HEK293T (cell line): ENCODE measurements around the gene GTF3C6.
"Not testable (repeated sequence)": the region's sequence is repeated elsewhere in the genome, so short reads cannot be mapped to it uniquely, and the experiment has no call there.

Experiments used
- CTCF ChIA-PET: fragments of 350-600 bp; formaldehyde crosslinking; extraction: SDS; loops from one replicate; lab custom pipeline; 2021; ENCODE audit warnings: antibody characterized with exemption, inconsistent platforms; lab: Yijun Ruan, JAX
- POLR2A ChIA-PET: fragments of 350-600 bp; formaldehyde crosslinking; extraction: SDS; loops from one replicate; lab custom pipeline; 2020; ENCODE audit warnings: antibody characterized with exemption, inconsistent platforms; lab: Yijun Ruan, JAX
- DNase-seq: peaks from one replicate; pipeline ENCODE4 v3.0.0; 2012; ENCODE audit warnings: mixed read lengths; ENCODE audit errors: extremely low spot score
- ARNT ChIP-seq: fragments of 450-650 bp; IDR thresholded peaks from 2 replicates; pipeline ENCODE4 v1.6.1; 2017; ENCODE audit warnings: mild to moderate bottlenecking
- BHLHE40 ChIP-seq: fragments of 450-650 bp; IDR thresholded peaks from 2 replicates; pipeline ENCODE4 v1.6.1; 2016; ENCODE audit warnings: mild to moderate bottlenecking, moderate library complexity, borderline replicate concordance
- CTBP1 ChIP-seq: fragments of 450-650 bp; IDR thresholded peaks from 2 replicates; pipeline ENCODE4 v1.6.1; 2016; ENCODE audit warnings: borderline replicate concordance
- ELF4 ChIP-seq: fragments of 450-650 bp; IDR thresholded peaks from 2 replicates; pipeline ENCODE4 v1.6.1; 2017; ENCODE audit warnings: antibody characterized with exemption
- FOXA1 ChIP-seq: fragments of 450-650 bp; IDR thresholded peaks from 2 replicates; pipeline ENCODE4 v1.6.1; 2016; ENCODE audit warnings: mild to moderate bottlenecking
- FOXK2 ChIP-seq: fragments of 450-650 bp; IDR thresholded peaks from 2 replicates; pipeline ENCODE4 v1.6.1; 2016; ENCODE audit warnings: mild to moderate bottlenecking
- FOXM1 ChIP-seq: fragments of 450-650 bp; IDR thresholded peaks from 2 replicates; pipeline ENCODE4 v1.6.1; 2017; ENCODE audit warnings: mild to moderate bottlenecking, borderline replicate concordance
- HDGF ChIP-seq: fragments of 450-650 bp; IDR thresholded peaks from 2 replicates; pipeline ENCODE4 v1.6.1; 2017; ENCODE audit warnings: antibody characterized with exemption, borderline replicate concordance
- L3MBTL2 ChIP-seq: fragments of 450-650 bp; conservative IDR thresholded peaks from 2 replicates; pipeline ENCODE4 v1.6.1; 2016; ENCODE audit warnings: mild to moderate bottlenecking
- LEF1 ChIP-seq: fragments of 450-650 bp; IDR thresholded peaks from 2 replicates; pipeline ENCODE4 v1.6.1; 2017; ENCODE audit warnings: mild to moderate bottlenecking, borderline replicate concordance
- NFRKB ChIP-seq: fragments of 450-650 bp; IDR thresholded peaks from 2 replicates; pipeline ENCODE4 v1.6.1; 2016; ENCODE audit warnings: mild to moderate bottlenecking, moderate library complexity
- PKNOX1 ChIP-seq: fragments of 450-650 bp; IDR thresholded peaks from 2 replicates; pipeline ENCODE4 v1.6.1; 2016
- SP1 ChIP-seq: fragments of 450-650 bp; IDR thresholded peaks from 2 replicates; pipeline ENCODE4 v1.6.1; 2017
- SUZ12 ChIP-seq: fragments of 450-650 bp; IDR thresholded peaks from 2 replicates; pipeline ENCODE4 v1.6.1; 2016; ENCODE audit warnings: mild to moderate bottlenecking
- TARDBP ChIP-seq: fragments of 450-650 bp; IDR thresholded peaks from 2 replicates; pipeline ENCODE4 v1.6.1; 2016
- ZNF384 ChIP-seq: fragments of 450-650 bp; IDR thresholded peaks from 2 replicates; pipeline ENCODE4 v1.6.1; 2016

The GTF3C6 gene

GRCh38 chr6:110996691-110997090 lies 38.2 kb downstream of the GTF3C6 start:
- POLR2A ChIA-PET: no interaction called here
- TF ChIP-seq LEF1 (no peak), NFRKB (no peak), FOXK2 (no peak), ARNT (no peak), PKNOX1 (no peak), FOXM1 (no peak), L3MBTL2 (no peak), SUZ12 (no peak), BHLHE40 (no peak), ELF4 (no peak), HDGF (no peak), CTBP1 (no peak), ZNF384 (no peak), TARDBP (no peak), SP1 (no peak), FOXA1 (no peak)
- CTCF ChIA-PET: no interaction called here

GRCh38 chr6:110999634-111000270 lies 41.2 kb downstream of the GTF3C6 start:
- TF ChIP-seq TARDBP (no peak), ARNT (no peak), NFRKB (no peak), FOXA1 (no peak), SUZ12 (no peak), FOXM1 (no peak), LEF1 (no peak), ELF4 (no peak), SP1 (no peak), PKNOX1 (no peak)
- ChIA-PET POLR2A (interaction anchor here (1.6 kb wide), 1 partner anchor 18 kb away, joined by 4 read pairs; the partner anchor contains the start of gene RPF2), CTCF (interaction anchor here (1.2 to 1.6 kb wide), 2 partner anchors 11 kb away, joined by 3 to 6 read pairs; no protein-coding TSS in a partner anchor)
- no peak for DNase-seq

More at GRCh38 chr6:110996691-110997090, 38.2 kb downstream of the GTF3C6 start:
- no peak for DNase-seq

- ChIA-PET POLR2A (no interaction called here), CTCF (interaction anchor here (0.7 kb wide), 1 partner anchor 17 kb away, joined by 6 read pairs; no protein-coding TSS in a partner anchor)
- no peak for DNase-seq
- TF ChIP-seq FOXK2: no peak
- no peak for TF ChIP-seq PKNOX1
- TF ChIP-seq L3MBTL2: no peak
- no peak for TF ChIP-seq FOXA1
- no peak for TF ChIP-seq LEF1
- no peak for TF ChIP-seq BHLHE40
- no peak for TF ChIP-seq ZNF384
- TF ChIP-seq ARNT: no peak
- TF ChIP-seq SUZ12: no peak
- TF ChIP-seq ELF4: no peak
- no peak for TF ChIP-seq CTBP1
- TF ChIP-seq TARDBP: no peak
- no peak for TF ChIP-seq SP1
- TF ChIP-seq FOXM1: no peak
- TF ChIP-seq NFRKB: no peak
- TF ChIP-seq HDGF: no peak
Observed at GRCh38 chr6:111002350-111002749, 43.8 kb downstream of the GTF3C6 start.

- peak; percentile 69 for DNase-seq
- ChIA-PET CTCF (interaction anchor here (0.7 to 2.1 kb wide), 10 partner anchors 13 to 654 kb away, joined by 3 to 13 read pairs (median 4); no protein-coding TSS in a partner anchor), POLR2A (interaction anchor here (1.0 kb wide), 1 partner anchor 19 kb away, joined by 3 read pairs; no protein-coding TSS in a partner anchor)
- no peak for TF ChIP-seq FOXK2
- no peak for TF ChIP-seq NFRKB
- TF ChIP-seq HDGF: no peak
- TF ChIP-seq FOXM1: no peak
- no peak for TF ChIP-seq LEF1
- TF ChIP-seq TARDBP: no peak
- no peak for TF ChIP-seq L3MBTL2
- TF ChIP-seq FOXA1: no peak
Observed at GRCh38 chr6:111011360-111012142, 53.0 kb downstream of the GTF3C6 start.

GRCh38 chr6:111012143-111012452 lies 53.6 kb downstream of the GTF3C6 start:
- no peak for TF ChIP-seq ZNF384
- no peak for TF ChIP-seq CTBP1
- TF ChIP-seq FOXM1: no peak
- TF ChIP-seq TARDBP: no peak
- no peak for TF ChIP-seq SUZ12
- TF ChIP-seq ELF4: no peak
- no peak for TF ChIP-seq FOXA1
- TF ChIP-seq FOXK2: no peak
- TF ChIP-seq BHLHE40: no peak
- TF ChIP-seq LEF1: no peak
- TF ChIP-seq HDGF: no peak
- TF ChIP-seq NFRKB: no peak
- no peak for TF ChIP-seq PKNOX1
- no peak for TF ChIP-seq ARNT
- ChIA-PET POLR2A (no interaction called here), CTCF (interaction anchor here (1.0 to 2.1 kb wide), 3 partner anchors 13 to 22 kb away, joined by 4 to 6 read pairs (median 6); no protein-coding TSS in a partner anchor)
- no peak for DNase-seq

GRCh38 chr6:111012520-111012919 lies 54.0 kb downstream of the GTF3C6 start:
- DNase-seq, POLR2A ChIA-PET: not testable (repeated sequence)
- CTCF ChIA-PET: interaction anchor here (2.1 kb wide), 1 partner anchor 21 kb away, joined by 6 read pairs; no protein-coding TSS in a partner anchor
